ENCODE data around the gene SP1.
A peak's percentile ranks its signal among the peaks of the same experiment; 100 is the strongest.
"Not testable (repeated sequence)": the region's sequence is repeated elsewhere in the genome, so short reads cannot be mapped to it uniquely, and the experiment has no call there.

SP1 gene

DNA sequence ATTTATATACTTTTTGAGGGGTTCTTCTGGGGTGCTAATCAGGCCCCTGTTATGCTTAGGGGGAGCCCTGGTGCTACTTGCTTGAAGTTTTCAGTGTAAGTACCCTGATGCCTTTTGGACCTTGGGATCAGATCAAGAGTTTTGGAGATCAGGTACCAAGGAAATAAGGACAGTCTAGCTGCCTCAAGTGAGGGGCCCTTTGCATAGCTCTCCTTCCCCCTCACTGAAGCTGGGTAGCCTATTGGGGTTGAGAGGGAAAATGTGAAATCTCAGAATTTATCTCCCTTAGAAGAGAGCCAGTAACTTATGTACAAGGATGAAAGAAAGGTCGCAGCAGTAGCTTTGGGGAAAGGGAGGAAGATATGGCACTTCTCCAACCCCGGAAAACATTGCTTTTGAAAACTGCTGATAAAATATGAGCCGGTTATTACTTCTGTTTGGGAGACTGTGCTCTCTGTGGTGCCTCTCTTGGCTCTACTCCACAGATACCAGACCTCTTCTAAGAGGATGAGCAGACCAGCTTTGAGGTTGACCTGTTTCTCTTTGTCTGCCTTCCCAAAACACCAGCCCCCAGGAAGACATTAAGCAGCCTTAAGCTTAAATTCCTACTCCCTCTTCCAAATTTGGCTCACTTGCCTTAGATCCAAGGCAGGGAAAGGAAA, 34.9 kb downstream of the SP1 start:
- no peak for DNase-seq

DNA sequence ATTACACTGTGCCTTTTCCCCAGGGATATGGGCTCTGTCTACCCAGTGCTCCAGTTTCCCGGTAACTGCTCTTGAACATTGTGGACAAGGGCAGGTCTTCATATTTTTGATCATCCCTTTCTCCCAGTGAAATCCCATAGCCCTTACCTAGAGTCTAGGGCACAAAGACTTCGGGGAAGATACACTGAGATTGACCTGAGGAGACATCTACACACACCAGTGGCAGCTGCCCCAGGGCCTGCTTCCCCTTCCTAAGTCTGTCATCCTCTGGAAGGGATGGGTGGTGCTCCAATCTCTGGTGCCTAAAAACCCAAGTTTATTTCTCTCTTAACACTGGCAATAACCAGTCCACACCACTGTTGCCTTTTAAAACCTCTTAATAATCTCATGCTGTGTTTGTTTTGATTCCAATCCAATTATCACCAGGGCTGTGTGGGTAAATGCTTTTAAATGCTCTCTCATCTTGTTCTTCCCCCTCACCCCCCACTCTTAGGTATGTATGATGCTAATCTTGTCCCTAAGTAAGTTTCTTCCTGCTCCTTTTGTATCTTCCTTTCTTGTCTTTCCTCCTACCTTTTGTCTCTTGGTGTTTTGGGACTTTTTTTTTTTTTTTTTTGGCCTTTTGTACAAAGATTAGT, 35.9 kb downstream of the SP1 start:
- DNase-seq = peak; percentile 46

DNA sequence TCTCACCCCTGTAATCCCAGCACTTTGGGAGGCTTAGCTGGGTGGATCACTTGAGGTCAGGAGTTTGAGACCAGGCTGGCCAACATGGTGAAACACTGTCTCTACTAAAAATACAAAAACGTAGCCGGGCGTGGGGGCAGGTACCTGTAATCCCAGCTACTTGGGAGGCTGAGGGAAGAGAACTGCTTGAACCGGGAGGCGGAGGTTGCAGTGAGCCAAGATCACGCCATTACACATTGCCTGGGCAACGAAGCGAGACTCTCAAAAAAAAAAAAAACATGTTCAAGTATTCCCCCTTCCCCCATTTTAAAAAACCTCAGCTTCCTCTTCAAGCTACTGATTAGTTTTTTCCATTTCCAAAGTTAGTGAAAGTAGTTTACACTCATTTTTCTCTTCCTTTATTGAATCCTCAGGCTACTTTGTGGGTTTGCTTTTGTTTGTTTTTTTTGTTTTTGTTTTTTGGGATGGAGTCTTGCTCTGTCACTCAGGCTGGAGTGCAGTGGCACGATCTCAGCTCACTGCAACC, 37.4 kb downstream of the SP1 start:
- not testable (repeated sequence) for DNase-seq

DNA sequence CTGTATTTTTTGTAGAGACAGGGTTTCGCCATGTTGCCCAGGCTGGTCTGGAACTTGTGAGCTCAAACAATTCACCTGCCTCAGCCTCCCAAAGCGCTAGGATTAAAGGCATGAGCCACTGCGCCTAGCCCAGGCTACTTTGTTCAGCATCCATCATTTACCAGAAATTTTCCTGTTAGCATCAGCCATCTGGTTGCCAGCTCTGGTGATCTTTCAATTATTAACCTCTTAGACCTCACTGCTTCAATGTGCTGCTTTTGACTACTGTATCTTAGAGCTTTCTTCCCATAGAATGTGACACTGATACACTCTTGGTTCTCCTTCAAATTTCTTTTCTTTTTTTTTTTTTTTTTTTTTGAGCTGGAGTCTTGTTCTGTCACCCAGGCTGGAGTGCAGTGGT, 38.2 kb downstream of the SP1 start:
- DNase-seq = no peak

DNA sequence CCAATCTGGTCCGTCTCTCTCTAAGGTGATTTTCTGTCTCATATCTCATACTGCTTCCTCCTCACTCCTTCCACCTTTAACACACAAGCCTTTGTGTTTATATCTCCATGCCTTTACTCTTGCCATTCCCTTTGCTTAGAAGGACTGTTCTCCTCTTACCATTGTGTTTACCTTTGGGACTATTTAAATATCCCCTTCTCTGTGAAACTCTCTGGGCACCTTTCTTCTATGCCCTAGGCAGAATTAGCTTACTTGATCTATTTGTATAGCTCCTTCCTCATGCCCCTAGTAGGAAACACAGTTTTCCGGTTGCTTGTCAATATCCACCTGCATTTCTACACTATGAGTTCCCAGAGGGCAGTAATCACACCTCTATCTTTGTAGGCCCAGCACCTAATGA, 39.8 kb downstream of the SP1 start:
- DNase-seq = no peak

DNA sequence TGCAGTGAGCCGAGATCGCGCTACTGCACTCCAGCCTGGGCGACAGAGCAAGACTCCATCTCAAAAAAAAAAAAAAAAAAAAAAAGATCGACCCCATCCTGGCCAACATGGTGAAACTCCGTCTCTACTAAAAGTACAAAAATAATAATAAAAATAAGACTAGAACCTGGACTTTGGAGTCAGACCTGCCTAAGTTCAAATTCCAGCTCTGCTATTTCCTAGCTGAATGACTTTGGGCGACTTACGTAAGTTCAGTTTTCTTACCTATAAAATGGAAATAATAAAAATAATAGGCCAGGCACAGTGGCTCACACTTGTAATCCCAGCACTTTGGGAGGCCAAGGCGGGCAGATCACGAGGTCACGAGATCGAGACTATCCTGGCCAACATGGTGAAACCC, 42.3 kb downstream of the SP1 start:
- not testable (repeated sequence) for DNase-seq

DNA sequence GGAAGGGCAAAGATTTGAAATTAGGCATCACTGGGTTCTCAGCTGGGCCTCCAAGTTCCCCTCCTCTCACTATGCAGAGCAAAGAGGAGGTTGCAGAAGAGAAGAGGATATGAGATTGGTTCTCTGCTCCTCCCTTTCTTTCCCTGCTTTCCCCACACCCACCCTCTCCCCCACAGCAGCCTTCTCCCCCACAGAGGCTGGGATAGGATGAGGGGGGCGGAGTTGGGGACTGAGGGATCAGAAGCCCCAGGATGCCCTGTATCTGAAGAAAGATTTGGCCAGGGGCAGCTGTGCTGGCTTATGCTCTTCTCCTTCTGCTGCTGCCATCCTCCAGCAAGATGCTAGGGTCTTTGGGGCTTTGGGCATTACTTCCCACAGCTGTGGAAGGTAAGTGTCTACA, 43.6 kb downstream of the SP1 start, which contains the start of gene AMHR2:
Gene AMHR2 (plus strand): TSS at position 259 of the 400 bp plus-strand sequence. CDS start 80 bp downstream, at position 339.
- DNase-seq = no peak

DNA sequence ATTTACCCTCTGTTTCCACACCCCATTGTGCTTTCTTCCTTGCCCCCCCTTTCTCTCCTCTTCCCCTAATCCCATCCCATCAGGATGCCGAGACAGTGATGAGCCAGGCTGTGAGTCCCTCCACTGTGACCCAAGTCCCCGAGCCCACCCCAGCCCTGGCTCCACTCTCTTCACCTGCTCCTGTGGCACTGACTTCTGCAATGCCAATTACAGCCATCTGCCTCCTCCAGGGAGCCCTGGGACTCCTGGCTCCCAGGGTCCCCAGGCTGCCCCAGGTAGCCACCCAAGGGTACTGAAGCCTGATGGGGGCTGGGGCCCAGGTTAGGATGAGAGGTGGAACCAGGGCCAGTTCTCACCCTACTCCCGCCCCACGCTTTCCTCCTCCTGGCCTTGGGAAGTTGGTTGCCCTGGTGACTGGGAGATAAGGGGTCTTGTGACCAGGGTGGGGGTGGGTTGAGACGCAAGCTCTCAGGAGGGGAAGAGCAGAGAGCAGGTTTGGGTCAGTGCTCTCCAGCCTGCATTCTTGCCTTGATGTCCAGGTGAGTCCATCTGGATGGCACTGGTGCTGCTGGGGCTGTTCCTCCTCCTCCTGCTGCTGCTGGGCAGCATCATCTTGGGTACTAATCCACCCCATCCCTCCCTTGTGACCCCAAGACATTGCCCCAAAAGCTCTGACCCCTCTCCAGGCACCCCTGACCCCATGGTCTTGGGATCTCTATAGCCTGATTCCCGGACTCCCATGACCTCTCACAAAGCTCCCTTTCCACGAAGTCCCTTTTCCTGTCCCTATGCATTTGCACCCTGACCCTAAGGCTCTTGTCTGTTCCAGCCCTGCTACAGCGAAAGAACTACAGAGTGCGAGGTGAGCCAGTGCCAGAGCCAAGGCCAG, 44.9 kb downstream of the SP1 start:
- no peak for DNase-seq

DNA sequence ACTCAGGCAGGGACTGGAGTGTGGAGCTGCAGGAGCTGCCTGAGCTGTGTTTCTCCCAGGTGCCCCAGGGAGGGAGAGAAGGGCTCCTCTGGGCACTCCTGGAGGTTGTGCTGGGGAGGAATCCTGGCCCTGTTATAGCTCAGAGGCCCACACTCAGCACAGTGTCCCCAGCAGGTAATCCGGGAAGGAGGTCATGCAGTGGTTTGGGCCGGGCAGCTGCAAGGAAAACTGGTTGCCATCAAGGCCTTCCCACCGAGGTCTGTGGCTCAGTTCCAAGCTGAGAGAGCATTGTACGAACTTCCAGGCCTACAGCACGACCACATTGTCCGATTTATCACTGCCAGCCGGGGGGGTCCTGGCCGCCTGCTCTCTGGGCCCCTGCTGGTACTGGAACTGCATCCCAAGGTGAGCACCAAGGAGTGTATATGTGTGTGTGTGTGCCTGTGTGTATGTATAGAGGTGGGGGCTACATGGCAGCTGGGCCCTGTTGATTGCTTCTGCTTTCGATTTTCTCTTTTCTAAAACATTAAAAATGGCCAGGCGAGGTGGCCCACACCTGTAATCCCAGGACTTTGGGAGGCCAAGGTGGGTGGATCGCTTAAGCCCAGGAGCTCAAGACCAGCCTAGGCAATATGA, 45.7 kb downstream of the SP1 start:
- DNase-seq = no peak

DNA sequence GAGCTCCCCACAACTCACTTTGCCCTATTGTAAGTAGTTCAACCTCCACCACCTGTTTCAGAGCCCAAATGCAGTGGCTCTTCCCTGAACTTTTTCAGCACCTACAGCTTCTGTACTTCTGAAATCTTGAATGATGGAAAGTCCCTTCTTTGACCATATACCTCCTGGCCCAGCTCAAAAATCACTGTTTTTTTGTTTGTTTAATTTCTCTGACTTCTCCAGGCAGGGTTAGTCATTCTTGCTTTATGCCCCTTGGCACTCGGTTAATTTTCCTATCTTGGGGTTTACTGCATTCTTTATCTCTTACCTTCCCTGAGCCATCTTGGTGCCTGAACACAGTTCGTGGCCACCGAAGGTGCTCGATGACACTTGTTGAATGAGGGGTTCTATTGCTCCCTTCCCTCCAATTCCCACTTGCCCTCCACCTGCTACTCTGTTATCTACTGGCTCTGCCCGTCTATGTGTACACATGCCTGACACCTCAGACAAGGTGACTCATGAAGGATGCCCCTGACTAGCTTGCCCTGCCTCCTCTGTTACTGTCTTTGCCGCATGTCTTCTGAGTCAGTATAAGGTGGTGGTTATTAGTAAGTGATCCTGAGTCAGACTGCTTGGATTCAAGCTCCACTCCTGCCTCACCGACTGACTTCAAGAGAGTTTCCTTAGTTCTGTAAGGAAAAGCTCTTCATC, 48.1 kb downstream of the SP1 start:
- DNase-seq = peak; percentile 82

DNA sequence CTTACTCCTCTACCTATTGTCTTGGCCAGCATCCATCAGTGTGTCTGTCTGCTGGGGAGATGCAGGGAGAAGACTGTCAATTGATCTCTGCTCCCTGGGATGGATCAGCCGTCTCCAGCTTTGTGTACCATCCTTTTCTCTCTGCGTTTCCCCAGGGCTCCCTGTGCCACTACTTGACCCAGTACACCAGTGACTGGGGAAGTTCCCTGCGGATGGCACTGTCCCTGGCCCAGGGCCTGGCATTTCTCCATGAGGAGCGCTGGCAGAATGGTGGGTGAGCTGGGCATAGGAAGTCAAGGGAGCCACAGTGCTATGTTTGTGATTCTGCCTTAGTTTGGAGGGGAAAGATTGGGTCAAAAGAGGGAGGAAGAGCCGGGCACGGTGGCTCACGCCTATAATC, 48.8 kb downstream of the SP1 start:
- DNase-seq = no peak

DNA sequence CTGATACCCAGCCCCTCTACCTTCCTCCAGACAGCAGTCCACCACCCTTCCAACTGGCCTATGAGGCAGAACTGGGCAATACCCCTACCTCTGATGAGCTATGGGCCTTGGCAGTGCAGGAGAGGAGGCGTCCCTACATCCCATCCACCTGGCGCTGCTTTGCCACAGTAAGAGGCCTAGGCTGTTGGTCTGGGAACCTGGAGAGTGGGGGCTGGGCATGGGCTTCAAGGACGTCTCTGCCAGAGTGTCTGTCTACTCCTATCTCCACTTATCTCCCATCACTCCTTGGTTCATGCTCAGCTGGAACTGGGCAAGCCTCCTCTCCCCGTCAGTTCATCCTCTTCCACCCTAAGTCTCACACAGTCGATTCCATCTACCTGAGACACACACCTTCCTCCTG, 50.1 kb downstream of the SP1 start:
- no peak for DNase-seq

DNA sequence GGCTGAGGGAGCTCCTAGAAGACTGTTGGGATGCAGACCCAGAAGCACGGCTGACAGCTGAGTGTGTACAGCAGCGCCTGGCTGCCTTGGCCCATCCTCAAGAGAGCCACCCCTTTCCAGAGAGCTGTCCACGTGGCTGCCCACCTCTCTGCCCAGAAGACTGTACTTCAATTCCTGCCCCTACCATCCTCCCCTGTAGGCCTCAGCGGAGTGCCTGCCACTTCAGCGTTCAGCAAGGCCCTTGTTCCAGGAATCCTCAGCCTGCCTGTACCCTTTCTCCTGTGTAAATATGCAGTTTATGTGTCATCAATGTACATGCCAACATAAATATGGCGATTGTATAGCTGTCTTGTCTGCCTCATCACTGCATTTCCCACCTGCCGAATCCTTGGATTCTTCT, 51.2 kb downstream of the SP1 start:
- peak; percentile 48 for DNase-seq

DNA sequence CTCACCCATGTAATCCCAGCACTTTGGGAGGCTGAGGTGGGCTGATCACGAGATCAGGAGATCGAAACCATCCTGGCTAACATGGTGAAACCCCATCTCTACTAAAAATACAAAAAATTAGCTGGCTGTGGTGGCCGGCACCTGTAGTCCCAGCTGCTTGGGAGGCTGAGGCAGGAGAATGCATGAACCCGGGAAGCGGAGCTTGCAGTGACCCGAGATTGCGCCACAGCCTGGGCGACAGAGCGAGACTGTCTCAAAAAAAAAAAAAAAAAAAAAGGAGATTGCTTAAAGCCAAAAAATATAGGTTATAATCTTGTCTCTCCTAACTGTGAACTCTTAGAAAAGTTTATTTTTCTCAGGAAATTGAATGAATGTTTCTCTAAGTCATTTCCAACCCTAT, 55.4 kb downstream of the SP1 start:
- DNase-seq = not testable (repeated sequence)

DNA sequence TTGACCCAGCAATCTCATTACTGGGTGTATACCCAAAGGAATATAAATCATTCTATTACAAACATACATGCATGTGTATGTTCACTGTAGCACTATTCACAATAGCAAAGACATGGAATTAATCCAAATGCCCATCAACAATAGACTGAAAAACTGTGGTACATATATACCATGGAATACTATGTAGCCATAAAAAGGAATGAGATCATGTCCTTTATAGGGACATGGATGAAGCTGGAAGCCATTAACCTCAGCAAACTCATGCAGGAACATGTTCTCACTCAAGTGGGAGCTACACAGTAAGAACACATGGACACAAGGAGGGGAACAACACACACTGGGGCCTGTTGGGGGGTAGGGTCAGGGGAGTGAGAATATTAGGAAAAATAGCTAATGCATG, 59.6 kb downstream of the SP1 start:
- DNase-seq = not testable (repeated sequence)

DNA sequence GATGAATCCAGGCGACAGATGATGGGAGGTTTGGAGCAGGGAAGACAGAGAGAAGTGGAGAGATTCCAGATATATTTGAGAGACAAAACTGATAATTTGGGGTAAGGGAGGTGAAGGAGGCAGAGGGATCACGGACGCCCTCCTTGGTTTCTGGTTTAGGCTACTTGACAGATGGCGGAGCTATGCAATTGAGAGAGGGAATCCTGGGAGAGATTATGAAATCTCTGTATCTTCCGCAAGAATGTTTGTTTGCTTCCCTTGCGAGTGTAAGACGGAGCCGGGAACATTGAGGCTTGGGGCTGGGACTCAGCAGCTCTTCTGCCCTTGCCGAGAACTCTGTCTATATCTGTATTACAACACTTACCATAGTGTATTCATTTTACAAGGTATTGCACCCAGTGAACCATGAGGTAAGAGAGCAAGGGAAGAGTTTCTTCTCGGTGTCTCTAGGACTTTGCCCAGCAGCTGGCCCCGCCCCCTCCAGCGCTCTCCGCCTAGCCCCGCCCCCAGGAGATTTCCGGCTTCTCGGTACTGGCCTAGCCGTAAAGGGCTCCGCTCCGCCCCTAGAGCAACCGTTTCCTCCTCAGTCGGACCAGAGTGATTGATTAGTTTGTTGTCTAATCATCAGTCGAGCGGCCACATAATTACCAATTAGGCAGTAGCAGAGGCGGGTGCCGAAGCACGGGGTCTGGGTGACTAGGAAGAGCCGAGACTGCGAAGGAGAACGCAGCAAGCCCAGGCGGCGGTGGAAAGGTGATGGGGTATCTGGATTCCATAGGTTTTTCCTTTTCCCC, 61.3 kb downstream of the SP1 start, which contains the start of gene PRR13:
Gene PRR13 (plus strand): TSS at position 695 of the 794 bp plus-strand sequence. CDS start 981 bp downstream, outside the sequence.
- DNase-seq = peak; percentile 100

DNA sequence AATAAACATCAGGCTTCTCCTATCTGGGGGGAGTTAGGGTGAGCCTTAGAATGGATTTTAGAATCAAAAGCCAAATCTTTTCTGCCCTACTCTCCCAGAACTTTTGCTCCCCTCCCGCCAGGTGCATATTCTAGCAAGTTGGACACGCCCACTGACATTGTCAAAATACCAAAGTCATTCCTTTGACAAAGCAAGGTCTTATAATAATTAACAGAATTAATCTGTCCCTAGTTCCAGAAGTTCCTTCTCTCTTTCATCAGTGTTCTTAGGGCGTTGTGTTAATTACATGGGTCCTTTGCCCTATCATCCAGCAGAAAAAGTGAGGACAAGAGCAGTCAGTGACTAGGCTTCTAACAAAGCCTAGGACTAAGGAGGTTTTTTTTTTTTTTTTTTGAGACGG, 64.0 kb downstream of the SP1 start:
- DNase-seq = no peak

DNA sequence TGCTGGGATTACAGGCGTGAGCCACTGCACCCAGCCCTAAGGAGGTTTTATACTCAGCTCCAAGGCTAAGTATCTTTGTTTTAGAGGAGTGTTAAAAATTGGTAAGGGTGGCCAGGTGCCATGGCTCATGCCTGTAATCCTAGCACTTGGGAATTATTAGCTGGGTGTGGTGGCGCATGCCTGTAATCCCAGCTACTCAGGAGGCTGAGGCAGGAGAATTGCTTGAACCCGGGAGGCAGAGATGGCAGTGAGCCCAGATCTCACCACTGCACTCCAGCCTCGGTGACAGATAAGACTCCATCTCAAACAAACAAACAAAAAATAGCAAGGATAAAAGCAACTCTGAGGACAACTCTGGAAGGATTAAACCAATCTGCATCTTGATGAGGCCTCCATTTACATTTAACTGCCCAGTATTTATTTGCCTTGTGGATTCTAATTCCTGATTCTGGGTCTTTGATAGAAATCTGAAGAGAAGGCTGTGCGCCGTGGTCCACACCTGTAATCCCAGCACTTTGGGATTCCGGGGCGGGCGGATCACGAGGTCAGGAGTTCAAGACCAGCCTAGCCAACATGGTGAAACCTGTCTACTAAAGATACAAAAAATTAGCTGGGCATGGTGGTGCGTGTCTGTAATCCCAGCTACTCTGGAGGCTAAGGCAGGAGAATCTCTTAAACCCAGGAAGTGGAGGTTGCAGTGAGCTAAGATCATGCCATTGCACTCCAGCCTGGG, 64.8 kb downstream of the SP1 start:
- DNase-seq = not testable (repeated sequence)

DNA sequence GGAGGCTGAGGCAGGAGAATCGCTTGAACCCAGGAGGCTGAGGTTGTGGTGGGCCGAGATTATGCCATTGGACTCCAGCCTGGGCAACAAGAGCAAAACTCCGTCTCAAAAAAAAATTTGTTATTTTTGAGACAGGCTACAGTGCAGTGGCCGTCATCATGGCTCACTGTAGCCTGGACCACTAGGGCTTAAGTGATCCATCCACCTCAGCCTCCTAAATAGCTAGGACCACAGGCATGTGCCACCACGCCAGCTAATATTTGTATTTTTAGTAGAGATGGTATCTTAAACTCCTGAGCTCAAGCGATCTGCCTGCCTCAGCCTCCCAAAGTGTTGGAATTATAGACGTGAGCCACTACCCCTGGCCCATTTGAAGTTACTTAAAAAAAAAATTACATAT, 71.0 kb downstream of the SP1 start:
- DNase-seq = no peak

DNA sequence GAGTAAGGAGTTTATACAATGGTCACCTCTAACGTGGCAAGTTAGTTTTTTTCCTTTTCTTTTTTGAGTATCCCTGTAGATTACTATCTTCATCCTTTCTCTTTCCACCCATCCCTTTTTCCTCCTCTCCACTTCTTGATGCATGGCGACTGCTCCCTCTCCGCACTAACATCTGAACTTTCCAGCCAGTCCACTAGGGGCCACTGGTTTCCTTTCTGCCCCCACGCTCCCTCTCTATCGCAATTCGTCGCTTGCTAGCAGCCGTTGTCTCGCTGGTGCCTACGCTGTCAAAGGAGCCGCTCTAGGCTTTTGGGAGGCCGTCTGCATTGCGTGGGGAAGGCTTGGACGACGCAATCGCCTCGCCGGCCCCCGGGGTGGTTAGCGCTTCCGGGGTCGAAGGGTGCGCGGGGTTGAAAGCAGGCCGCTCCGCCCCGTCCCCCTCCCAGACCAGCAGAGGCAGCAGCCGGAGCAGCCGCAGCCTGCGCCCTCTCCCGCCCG, 71.7 kb downstream of the SP1 start, which contains the start of gene PCBP2:
Gene PCBP2 (plus strand): TSS at position 442 of the 498 bp plus-strand sequence. CDS start 2,699 bp downstream, outside the sequence.
- DNase-seq = peak; percentile 100
